HFFc6 (cell line): ENCODE measurements around the gene OTOGL. TPM values are rescaled to one million over a fixed set of nuclear protein-coding genes. Genes with fewer than 3 reads are reported as not detected.
A peak's percentile ranks its signal among the peaks of the same experiment; 100 is the strongest.

Source experiments
- DNase-seq: peaks from one replicate; pipeline ENCODE4 v3.0.0-alpha.2; 2018
- H3K27ac Mint-ChIP-seq: 2 replicates; pipeline ENCODE4 v1.8.0; 2020; ENCODE audit warnings: mild to moderate bottlenecking, mixed read lengths
- H3K27me3 Mint-ChIP-seq: 2 replicates; pipeline ENCODE4 v1.8.0; 2021; ENCODE audit warnings: mild to moderate bottlenecking, moderate library complexity, mixed read lengths; ENCODE audit not compliant: insufficient read depth
- H3K36me3 Mint-ChIP-seq: 2 replicates; pipeline ENCODE4 v1.8.0; 2021; ENCODE audit warnings: low read depth, mixed read lengths
- H3K4me1 Mint-ChIP-seq: 2 replicates; pipeline ENCODE4 v1.8.0; 2020; ENCODE audit warnings: low read depth, mixed read lengths
- H3K4me3 Mint-ChIP-seq: 2 replicates; pipeline ENCODE4 v1.8.0; 2020; ENCODE audit warnings: mild to moderate bottlenecking, moderate library complexity, mixed read lengths
- H3K9me3 Mint-ChIP-seq: 2 replicates; pipeline ENCODE4 v1.8.0; 2020; ENCODE audit warnings: mild to moderate bottlenecking, mixed read lengths
- total RNA-seq, 6 experiments: library from RNA; stranded (reverse); fragmentation: NEBNext Ultra II Directional; extraction: Animal tissue kit (Norgen Biotek cat#: 25700); gene quantifications; 2 replicates in 1 of 6; 3 replicates in 5 of 6; pipeline ENCODE4 v1.2.3, GENCODE V29; 2021
- TF ChIP-seq, protein P1 (sequence below): fragments of 200-600 bp; sonication (generic); IDR thresholded peaks from 2 replicates; pipeline ENCODE4 v1.5.0; 2021; ENCODE audit warnings: antibody characterized with exemption, mild to moderate bottlenecking

OTOGL gene
- total RNA-seq, 6 experiments from 2014 or later: 0.12 to 0.32 (median 0.20) TPM

DNA sequence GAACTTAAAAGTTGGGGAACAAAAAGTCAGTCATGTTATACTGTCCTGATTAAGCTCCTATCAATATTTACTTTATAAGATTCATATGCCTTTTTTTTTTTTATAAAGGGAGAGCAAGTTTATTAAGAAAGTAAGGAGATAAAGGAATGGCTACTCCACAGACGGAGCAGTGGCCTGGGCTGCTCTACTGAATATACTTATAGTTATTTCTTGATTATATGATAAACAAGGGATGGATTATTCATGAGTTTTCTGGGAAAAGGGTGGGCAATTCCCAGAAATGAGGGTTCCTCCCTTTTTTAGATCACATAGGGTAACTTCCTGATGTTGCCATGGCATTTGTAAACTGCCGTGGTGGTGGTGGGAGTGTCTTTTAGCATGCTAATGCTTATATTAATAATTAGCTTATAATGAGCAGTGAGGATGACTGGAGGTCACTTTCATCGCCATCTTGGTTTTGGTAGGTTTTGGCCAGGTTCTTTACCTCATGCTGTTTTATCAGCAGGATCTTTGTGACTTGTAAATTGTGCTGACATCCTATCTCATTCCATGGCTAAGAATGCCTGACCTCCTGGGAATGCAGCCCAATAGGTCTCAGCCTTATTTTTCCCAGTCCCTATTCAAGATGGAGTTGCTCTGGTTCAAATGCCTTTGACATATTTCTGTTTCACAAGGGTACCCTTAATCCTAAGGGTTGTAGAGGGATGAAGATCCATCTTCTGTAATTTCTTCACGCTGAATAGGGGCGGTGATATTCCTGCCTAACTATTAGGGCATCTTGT lies 73.9 kb downstream of the OTOGL start:
- no peaks in the 10 kb centered on the region; the same call in none of the 2 replicates for H3K27me3 Mint-ChIP-seq
- no peak overlapping the region for H3K27ac Mint-ChIP-seq
- H3K9me3 Mint-ChIP-seq: no peaks in the 10 kb centered on the region
- H3K4me3 Mint-ChIP-seq: no peak overlapping the region
- H3K36me3 Mint-ChIP-seq: no peaks in the 10 kb centered on the region
- TF ChIP-seq, protein P1, sequence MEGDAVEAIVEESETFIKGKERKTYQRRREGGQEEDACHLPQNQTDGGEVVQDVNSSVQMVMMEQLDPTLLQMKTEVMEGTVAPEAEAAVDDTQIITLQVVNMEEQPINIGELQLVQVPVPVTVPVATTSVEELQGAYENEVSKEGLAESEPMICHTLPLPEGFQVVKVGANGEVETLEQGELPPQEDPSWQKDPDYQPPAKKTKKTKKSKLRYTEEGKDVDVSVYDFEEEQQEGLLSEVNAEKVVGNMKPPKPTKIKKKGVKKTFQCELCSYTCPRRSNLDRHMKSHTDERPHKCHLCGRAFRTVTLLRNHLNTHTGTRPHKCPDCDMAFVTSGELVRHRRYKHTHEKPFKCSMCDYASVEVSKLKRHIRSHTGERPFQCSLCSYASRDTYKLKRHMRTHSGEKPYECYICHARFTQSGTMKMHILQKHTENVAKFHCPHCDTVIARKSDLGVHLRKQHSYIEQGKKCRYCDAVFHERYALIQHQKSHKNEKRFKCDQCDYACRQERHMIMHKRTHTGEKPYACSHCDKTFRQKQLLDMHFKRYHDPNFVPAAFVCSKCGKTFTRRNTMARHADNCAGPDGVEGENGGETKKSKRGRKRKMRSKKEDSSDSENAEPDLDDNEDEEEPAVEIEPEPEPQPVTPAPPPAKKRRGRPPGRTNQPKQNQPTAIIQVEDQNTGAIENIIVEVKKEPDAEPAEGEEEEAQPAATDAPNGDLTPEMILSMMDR: no peak
- peaks cover 25% of the 10 kb centered on the region for H3K4me1 Mint-ChIP-seq
- no peak for DNase-seq

DNA sequence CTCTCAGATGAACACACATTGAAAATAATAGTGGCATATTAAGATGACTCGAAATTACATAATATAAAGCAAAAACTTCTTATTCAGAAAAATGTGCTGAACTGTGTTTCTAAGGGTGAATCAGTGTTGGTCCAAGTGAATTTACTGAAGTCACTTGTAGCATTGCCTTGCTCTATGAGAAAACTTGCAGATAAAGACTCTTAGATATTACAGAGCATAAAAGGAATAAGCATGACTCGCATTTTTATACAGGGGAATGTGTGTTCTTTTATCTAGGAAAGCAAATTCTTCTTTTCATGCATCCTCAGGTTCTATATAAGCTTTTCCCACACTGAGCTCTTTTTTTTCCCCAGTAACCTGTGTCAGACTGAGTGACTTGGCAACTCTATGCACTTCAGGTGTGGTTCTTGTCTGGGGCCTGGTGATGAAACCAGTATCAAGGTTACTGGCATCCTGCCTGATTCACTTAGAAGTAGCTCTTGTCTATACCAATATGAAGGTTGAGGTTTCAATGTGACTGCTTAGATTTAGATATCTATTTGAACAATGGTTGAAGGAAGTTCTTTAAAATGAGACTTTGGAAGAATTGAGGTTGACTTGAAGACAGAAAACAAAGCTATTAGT lies 76.1 kb downstream of the OTOGL start:
- H3K27me3 Mint-ChIP-seq: no peaks in the 10 kb centered on the region; the same call in 1 of the 2 replicates
- no peaks in the 10 kb centered on the region for H3K9me3 Mint-ChIP-seq
- no peak overlapping the region for H3K27ac Mint-ChIP-seq
- TF ChIP-seq, protein P1: no peak
- DNase-seq: no peak
- H3K4me1 Mint-ChIP-seq: peaks cover 33% of the 10 kb centered on the region
- H3K36me3 Mint-ChIP-seq: no peaks in the 10 kb centered on the region
- no peak overlapping the region for H3K4me3 Mint-ChIP-seq

DNA sequence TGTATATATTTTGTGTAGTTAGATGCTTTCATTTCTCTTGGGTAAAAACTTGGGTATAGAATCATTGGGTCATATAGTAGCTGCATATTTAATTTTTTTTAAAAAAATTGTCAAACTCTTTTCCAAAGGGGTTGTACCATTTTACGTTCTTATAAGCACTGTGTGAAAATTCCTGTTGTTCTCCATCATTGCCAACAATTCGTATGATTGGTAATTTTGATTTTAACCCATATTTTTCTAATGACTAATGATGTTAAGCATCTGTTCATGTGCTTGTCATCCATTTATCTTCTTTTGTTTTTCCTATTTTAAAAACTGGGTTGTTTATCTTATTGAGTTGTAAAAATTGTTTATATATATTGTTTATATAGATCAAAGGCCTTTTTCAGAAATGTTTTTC lies 77.4 kb downstream of the OTOGL start:
- H3K27me3 Mint-ChIP-seq: no peaks in the 10 kb centered on the region; the same call in 1 of the 2 replicates
- H3K9me3 Mint-ChIP-seq: no peaks in the 10 kb centered on the region
- no peak overlapping the region for H3K27ac Mint-ChIP-seq
- TF ChIP-seq, protein P1: no peak
- no peaks in the 10 kb centered on the region for H3K36me3 Mint-ChIP-seq
- H3K4me3 Mint-ChIP-seq: no peak overlapping the region
- no peak for DNase-seq
- peaks cover 23% of the 10 kb centered on the region for H3K4me1 Mint-ChIP-seq

DNA sequence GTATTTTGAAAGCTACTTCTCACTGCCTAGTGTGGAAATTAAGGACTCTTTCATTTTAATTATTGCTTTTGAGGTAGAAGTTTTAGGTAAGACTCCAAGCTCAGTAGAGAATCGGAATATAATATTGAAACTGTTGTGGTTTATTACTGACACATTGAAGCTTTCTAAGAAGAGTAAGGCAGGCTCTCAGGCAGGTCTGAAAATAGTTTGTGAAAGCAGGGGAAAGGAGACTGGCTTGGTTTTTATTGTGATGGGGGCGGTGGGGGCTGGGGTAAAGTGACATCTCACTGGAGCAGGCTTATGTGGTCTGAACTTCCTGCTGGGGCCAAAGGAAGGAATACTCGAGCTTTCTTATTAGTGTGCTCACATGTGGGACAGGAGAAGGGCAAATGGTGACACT lies 79.5 kb downstream of the OTOGL start:
- TF ChIP-seq, protein P1: no peak
- no peak overlapping the region for H3K27ac Mint-ChIP-seq
- no peaks in the 10 kb centered on the region for H3K9me3 Mint-ChIP-seq
- no peaks in the 10 kb centered on the region for H3K36me3 Mint-ChIP-seq
- H3K4me3 Mint-ChIP-seq: no peak overlapping the region
- DNase-seq: no peak
- H3K4me1 Mint-ChIP-seq: peaks cover 39% of the 10 kb centered on the region
- H3K27me3 Mint-ChIP-seq: no peaks in the 10 kb centered on the region; the same call in 1 of the 2 replicates

DNA sequence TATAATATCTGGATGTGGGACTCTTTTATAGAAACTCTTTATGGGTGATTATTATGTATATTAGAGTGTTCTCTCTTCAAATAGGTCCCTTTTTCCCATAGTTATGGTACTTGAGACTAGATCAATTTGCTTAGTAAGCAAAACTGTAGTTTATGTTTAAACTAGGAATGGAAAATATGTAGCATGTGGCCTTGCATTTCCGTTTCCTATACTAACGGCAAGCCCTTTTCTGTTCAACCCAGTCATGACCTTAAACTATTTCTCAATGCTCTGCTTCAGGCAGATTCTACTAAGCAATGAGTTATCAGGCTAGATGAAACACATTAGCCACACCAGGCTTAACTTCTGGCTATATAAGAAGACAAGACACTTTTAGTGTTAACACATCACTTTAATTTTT lies 84.6 kb downstream of the OTOGL start:
- H3K36me3 Mint-ChIP-seq: no peaks in the 10 kb centered on the region
- H3K4me1 Mint-ChIP-seq: peaks cover 37% of the 10 kb centered on the region
- peak overlapping the region; percentile 83 for H3K27ac Mint-ChIP-seq
- no peaks in the 10 kb centered on the region for H3K9me3 Mint-ChIP-seq
- peak; percentile 69 for DNase-seq
- H3K27me3 Mint-ChIP-seq: no peaks in the 10 kb centered on the region; the same call in 1 of the 2 replicates
- no peak overlapping the region for H3K4me3 Mint-ChIP-seq
- TF ChIP-seq, protein P1: no peak
